Measurements from ENCODE around the gene ATP2B3. TPM values are rescaled to one million over a fixed set of nuclear protein-coding genes. Genes with fewer than 3 reads are reported as not detected.
A peak's percentile ranks its signal among the peaks of the same experiment; 100 is the strongest.

The ATP2B3 gene
- total and polyA plus RNA-seq, 2 donors (not counting 3 experiments of a cell fraction or from before 2014, with no cell fraction given): 0.01 to 0.07 TPM

- no TSS peak for BruUV-seq (replicated peaks)
- H2AFZ ChIP-seq (ENCODE audit: low read depth, low read length): no peak overlapping the region
- peaks cover under 1% of the 10 kb centered on the region for H3K79me2 ChIP-seq (ENCODE audit: control insufficient read depth, insufficient read depth, low read length)
- DNase-seq (ENCODE audit: low read depth, low spot score) (peak; percentile 88), FAIRE-seq (peak; percentile 88)
- H3K4me3 ChIP-seq (replicated peaks in 1 of 3; ENCODE audit: insufficient read depth in 1 of 3, low read depth in 1 of 3, low read length in 3 of 3): no peak overlapping the region
- peaks cover 28% of the 10 kb centered on the region for H3K4me1 ChIP-seq (ENCODE audit: control insufficient read depth, extremely low read depth, insufficient read depth, low read length)
- ChIA-PET POLR2A (no interaction called here), CTCF (interaction anchor here (6.8 kb wide), 1 partner anchor 18 kb away, joined by 189 read pairs; the partner anchor contains the start of gene BGN)
- no peaks in the 10 kb centered on the region for H3K27me3 ChIP-seq (ENCODE audit: control insufficient read depth in 2 of 2, insufficient read depth in 2 of 2, low read length in 2 of 2)
- H3K36me3 ChIP-seq (ENCODE audit: control insufficient read depth in 2 of 2, extremely low read depth in 1 of 2, insufficient read depth in 2 of 2, low read length in 2 of 2): no peaks in the 10 kb centered on the region
- no peaks in the 10 kb centered on the region for H3K9me1 ChIP-seq (replicated peaks; ENCODE audit: control insufficient read depth, extremely low read depth, insufficient read depth, low read length)
- H3K27ac ChIP-seq (ENCODE audit: insufficient read depth, low read depth, low read length): peak overlapping the region; percentile 73
- H3K4me2 ChIP-seq (ENCODE audit: insufficient read depth, low read length): no peak overlapping the region
- no peak overlapping the region for H3K9ac ChIP-seq (replicated peaks; ENCODE audit: extremely low read depth, insufficient read depth, low read length)
- H4K20me1 ChIP-seq (replicated peaks; ENCODE audit: control insufficient read depth, extremely low read depth, insufficient read depth, low read length): no peaks in the 10 kb centered on the region
- TF ChIP-seq EZH2 (IDR thresholded peaks at IDR 0.05; ENCODE audit: borderline replicate concordance, low read depth, low read length, severe bottlenecking) (no peak), MAX (IDR thresholded peaks at IDR 0.05; ENCODE audit: insufficient read depth, insufficient read length) (no peak), POLR2AphosphoS5 (IDR thresholded peaks at IDR 0.05; ENCODE audit: insufficient read depth, low read depth, low read length) (peak; percentile 69), GATA2 (IDR thresholded peaks at IDR 0.05; ENCODE audit: insufficient read depth, insufficient read length, low read depth, low read length) (no peak), FOS (IDR thresholded peaks at IDR 0.05; ENCODE audit: borderline replicate concordance, insufficient read depth, low read length) (peak; percentile 6), CTCF (IDR thresholded peaks at IDR 0.05; ENCODE audit: extremely low read depth in 1 of 2, insufficient read depth in 1 of 2, low read depth in 1 of 2, low read length in 2 of 2) (no peak), POLR2A (IDR thresholded peaks at IDR 0.05; ENCODE audit: low read depth, low read length) (no peak), JUN (IDR thresholded peaks at IDR 0.05; ENCODE audit: borderline replicate concordance, insufficient read depth, insufficient read length, low read depth) (no peak), MYC (IDR thresholded peaks at IDR 0.05; ENCODE audit: low read depth, low read length) (no peak)
- intact Hi-C loops (cut with micrococcal nuclease): no loop called here
- no peaks in the 10 kb centered on the region for H3K9me3 ChIP-seq (replicated peaks; ENCODE audit: control insufficient read depth, insufficient read depth, low read length)
- dilution Hi-C loops (cut with MboI; ENCODE audit: extremely low pct_ligation_motif_present, low sequenced_read_pairs): no loop called here
These were observed 42.7 kb upstream of the ATP2B3 start for GRCh38 chrX:153474718-153475117.
